ENCODE data around the gene PRSS16.

DNA sequence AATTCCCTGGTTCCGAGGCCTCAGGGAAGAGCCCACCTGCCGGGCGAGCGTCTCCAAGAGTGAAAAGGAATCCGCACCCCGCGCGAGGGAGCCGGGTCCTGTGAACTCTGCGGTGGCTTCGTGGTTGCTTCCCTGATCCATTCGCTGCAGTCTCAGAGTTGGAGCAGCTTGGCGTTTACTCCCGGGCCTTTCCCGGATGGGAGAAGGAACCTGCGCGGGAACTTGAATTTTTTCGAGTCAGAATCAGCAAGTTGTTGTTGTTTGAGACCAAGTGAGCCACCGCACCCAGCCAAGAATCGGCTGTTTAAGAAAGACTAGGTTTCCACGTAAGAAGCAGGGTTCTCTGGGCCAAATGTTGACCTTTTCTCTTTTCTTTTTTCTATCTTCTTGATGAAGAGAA lies 12.9 kb downstream of the PRSS16 start:
- TF ChIP-seq CTCF (IDR thresholded peaks at IDR 0.05; ENCODE audit: low read length) (no peak), EZH2 (IDR thresholded peaks at IDR 0.05; ENCODE audit: borderline replicate concordance, low read length) (no peak)
